ENCODE results near the gene PKHD1.

DNA sequence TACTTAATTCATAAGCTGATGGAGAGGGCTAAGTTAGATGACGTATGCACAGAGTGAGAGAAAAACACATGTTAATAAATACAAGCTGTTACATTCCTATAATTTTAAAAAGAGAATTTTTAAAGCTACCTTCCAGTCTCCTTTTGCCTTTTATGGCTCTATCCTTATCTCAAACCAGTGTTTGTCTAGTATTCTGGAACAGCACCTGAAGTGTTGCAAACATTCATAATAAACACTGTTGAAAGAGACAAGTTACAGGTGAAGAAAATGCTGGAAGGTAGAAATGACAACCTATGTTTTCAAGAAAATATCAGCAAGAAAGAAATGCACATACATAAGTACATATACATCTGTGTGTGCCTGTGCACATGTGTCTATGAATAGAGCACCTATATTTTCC, 409.1 kb downstream of the PKHD1 start:
- no peak for TF ChIP-seq OSR1 (CRISPR knock-in tag; IDR thresholded peaks at IDR 0.05)
- TF ChIP-seq ISL1 (CRISPR knock-in tag; IDR thresholded peaks at IDR 0.05) = no peak
- no peak for TF ChIP-seq SNAI2 (CRISPR knock-in tag; IDR thresholded peaks at IDR 0.05)
- no peak for TF ChIP-seq ARNTL (CRISPR knock-in tag; IDR thresholded peaks at IDR 0.05; ENCODE audit: borderline replicate concordance, low read depth)
- TF ChIP-seq, protein P1, sequence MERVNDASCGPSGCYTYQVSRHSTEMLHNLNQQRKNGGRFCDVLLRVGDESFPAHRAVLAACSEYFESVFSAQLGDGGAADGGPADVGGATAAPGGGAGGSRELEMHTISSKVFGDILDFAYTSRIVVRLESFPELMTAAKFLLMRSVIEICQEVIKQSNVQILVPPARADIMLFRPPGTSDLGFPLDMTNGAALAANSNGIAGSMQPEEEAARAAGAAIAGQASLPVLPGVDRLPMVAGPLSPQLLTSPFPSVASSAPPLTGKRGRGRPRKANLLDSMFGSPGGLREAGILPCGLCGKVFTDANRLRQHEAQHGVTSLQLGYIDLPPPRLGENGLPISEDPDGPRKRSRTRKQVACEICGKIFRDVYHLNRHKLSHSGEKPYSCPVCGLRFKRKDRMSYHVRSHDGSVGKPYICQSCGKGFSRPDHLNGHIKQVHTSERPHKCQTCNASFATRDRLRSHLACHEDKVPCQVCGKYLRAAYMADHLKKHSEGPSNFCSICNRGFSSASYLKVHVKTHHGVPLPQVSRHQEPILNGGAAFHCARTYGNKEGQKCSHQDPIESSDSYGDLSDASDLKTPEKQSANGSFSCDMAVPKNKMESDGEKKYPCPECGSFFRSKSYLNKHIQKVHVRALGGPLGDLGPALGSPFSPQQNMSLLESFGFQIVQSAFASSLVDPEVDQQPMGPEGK (CRISPR knock-in tag; IDR thresholded peaks at IDR 0.05; ENCODE audit: borderline replicate concordance) = no peak
- TF ChIP-seq, protein P2, sequence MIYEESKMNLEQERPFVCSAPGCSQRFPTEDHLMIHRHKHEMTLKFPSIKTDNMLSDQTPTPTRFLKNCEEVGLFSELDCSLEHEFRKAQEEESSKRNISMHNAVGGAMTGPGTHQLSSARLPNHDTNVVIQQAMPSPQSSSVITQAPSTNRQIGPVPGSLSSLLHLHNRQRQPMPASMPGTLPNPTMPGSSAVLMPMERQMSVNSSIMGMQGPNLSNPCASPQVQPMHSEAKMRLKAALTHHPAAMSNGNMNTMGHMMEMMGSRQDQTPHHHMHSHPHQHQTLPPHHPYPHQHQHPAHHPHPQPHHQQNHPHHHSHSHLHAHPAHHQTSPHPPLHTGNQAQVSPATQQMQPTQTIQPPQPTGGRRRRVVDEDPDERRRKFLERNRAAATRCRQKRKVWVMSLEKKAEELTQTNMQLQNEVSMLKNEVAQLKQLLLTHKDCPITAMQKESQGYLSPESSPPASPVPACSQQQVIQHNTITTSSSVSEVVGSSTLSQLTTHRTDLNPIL (CRISPR knock-in tag; IDR thresholded peaks at IDR 0.05; ENCODE audit: low read depth) = no peak
- TF ChIP-seq ZFP30 (CRISPR knock-in tag; IDR thresholded peaks at IDR 0.05) = no peak
- no peak for TF ChIP-seq BACH2 (CRISPR knock-in tag; IDR thresholded peaks at IDR 0.05; ENCODE audit: borderline replicate concordance)
